HG03064 (cell line): ENCODE measurements around the gene P2RY8.
A peak's percentile ranks its signal among the peaks of the same experiment; 100 is the strongest.
"Not testable (repeated sequence)": the region's sequence is repeated elsewhere in the genome, so short reads cannot be mapped to it uniquely, and the experiment has no call there.

Experiments used
- ATAC-seq: cut with Tn5 transposase; IDR thresholded peaks from one replicate; pipeline ENCODE4 v1.9.1; 2021; ENCODE audit warnings: low read depth; ENCODE audit not compliant: unreplicated experiment

Gene P2RY8

GRCh38 chrX:1537031-1537715 lies at the start of gene P2RY8:
P2RY8 (minus strand) TSS chrX:1537185; CDS start chrX:1466558, 70,627 bp downstream.
- peak; percentile 52 for ATAC-seq

- no peak for ATAC-seq
These were observed 47.4 kb upstream of the P2RY8 start for GRCh38 chrX:1584237-1585011.

GRCh38 chrX:1582686-1583437 lies 45.9 kb upstream of the P2RY8 start:
- no peak for ATAC-seq

GRCh38 chrX:1581132-1581531 lies 44.1 kb upstream of the P2RY8 start:
- no peak for ATAC-seq

- no peak for ATAC-seq
These were observed 41.7 kb upstream of the P2RY8 start for GRCh38 chrX:1578511-1579173.

GRCh38 chrX:1577845-1578244 lies 40.9 kb upstream of the P2RY8 start:
- ATAC-seq = no peak

- no peak for ATAC-seq
These were observed 39.4 kb upstream of the P2RY8 start for GRCh38 chrX:1576201-1576992.

- not testable (repeated sequence) for ATAC-seq
These were observed 37.2 kb upstream of the P2RY8 start for GRCh38 chrX:1574181-1574580.

GRCh38 chrX:1564750-1565683 lies 28.0 kb upstream of the P2RY8 start:
- ATAC-seq = no peak

GRCh38 chrX:1564077-1564476 lies 27.1 kb upstream of the P2RY8 start:
- ATAC-seq = not testable (repeated sequence)

GRCh38 chrX:1561164-1561563 lies 24.2 kb upstream of the P2RY8 start:
- no peak for ATAC-seq

- ATAC-seq = no peak
These were observed 21.9 kb upstream of the P2RY8 start for GRCh38 chrX:1558761-1559468.

GRCh38 chrX:1557442-1557841 lies 20.5 kb upstream of the P2RY8 start:
- ATAC-seq = not testable (repeated sequence)

- no peak for ATAC-seq
These were observed 18.4 kb upstream of the P2RY8 start for GRCh38 chrX:1555370-1555769.

- no peak for ATAC-seq
These were observed 17.7 kb upstream of the P2RY8 start for GRCh38 chrX:1554469-1555210.

- ATAC-seq = no peak
These were observed 15.1 kb upstream of the P2RY8 start for GRCh38 chrX:1551959-1552546.

GRCh38 chrX:1546691-1547251 lies 9.8 kb upstream of the P2RY8 start:
- no peak for ATAC-seq
